ENCODE data around the gene C13orf42.

DNA sequence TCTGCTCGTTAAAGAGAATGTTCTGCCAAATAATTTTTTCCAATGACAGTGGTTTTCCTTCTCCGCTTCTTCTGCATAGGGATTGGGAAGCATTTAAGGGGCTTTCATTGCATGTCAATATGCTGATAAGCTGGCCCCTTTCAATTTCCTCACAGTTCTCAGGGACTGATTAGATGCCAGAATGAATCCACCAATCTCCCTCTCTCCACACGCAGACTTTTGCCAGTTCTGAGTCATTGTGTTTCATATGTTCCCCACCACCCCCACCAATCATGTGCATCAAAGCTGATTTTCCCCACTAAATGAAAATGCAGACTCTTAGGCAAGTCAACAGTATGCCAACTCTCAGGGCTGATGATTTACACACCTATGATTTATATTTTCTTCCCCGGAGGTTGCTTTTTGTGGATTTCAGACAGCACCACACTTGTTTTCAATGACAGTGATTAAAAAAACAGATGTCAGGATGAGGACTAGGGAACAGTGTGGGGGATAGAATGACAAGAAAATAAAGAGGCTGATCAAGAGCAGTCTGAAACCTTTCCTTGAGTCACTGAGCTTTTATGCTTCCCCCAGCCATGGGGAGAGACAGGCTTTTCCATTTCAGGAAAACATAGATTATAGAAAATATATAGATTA is 47.9 kb upstream of the C13orf42 start:
- TF ChIP-seq, protein P1, sequence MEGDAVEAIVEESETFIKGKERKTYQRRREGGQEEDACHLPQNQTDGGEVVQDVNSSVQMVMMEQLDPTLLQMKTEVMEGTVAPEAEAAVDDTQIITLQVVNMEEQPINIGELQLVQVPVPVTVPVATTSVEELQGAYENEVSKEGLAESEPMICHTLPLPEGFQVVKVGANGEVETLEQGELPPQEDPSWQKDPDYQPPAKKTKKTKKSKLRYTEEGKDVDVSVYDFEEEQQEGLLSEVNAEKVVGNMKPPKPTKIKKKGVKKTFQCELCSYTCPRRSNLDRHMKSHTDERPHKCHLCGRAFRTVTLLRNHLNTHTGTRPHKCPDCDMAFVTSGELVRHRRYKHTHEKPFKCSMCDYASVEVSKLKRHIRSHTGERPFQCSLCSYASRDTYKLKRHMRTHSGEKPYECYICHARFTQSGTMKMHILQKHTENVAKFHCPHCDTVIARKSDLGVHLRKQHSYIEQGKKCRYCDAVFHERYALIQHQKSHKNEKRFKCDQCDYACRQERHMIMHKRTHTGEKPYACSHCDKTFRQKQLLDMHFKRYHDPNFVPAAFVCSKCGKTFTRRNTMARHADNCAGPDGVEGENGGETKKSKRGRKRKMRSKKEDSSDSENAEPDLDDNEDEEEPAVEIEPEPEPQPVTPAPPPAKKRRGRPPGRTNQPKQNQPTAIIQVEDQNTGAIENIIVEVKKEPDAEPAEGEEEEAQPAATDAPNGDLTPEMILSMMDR (IDR thresholded peaks at IDR 0.05) = no peak
- TF ChIP-seq EP300 (IDR thresholded peaks at IDR 0.05; ENCODE audit: low read depth) (no peak), POLR2A (IDR thresholded peaks at IDR 0.05) (no peak), POLR2AphosphoS5 (IDR thresholded peaks at IDR 0.05) (no peak)
